ENCODE results near the gene ATP8B2.
"Not testable (repeated sequence)": the region's sequence is repeated elsewhere in the genome, so short reads cannot be mapped to it uniquely, and the experiment has no call there.

ATP8B2 gene

DNA sequence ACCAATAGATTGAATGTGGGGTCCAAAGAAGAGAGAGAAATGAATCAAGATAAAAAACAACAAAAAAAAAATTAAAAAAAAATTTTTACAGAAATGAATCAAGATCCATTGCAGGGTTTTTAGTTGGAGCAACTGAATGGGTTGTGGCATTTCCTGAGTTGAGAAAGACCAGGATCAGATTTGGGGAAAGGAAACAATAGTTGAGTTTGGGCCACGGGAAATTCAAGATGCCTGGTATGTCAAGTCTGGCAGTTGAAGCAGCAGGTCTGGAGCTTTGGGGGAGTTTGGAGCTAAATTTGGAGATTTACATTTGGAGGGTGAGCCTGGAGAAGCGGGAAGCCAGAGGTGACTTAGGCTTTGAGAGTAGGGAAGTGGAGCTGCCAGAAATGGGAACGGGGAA lies 22.6 kb downstream of the ATP8B2 start:
- no peak for DNase-seq

DNA sequence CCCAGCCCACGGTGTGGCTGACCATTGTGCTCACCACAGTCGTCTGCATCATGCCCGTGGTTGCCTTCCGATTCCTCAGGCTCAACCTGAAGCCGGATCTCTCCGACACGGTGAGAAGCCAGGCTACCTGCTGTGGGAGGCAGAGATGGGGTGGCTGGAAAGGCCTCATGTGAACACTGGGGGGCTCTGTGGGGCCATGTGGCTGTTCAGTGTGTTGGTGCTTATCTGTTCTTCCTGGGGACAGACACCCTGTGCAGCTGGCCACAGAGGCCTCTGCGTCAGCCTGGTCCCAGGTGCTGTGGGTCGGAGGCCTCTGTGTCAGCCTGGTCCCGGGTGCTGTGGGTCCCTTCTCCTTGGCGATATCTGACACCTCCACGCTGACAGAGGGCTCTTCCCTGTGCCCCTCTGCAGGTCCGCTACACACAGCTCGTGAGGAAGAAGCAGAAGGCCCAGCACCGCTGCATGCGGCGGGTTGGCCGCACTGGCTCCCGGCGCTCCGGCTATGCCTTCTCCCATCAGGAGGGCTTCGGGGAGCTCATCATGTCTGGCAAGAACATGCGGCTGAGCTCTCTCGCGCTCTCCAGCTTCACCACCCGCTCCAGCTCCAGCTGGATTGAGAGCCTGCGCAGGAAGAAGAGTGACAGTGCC lies 23.2 kb downstream of the ATP8B2 start:
- DNase-seq = peak; percentile 71

DNA sequence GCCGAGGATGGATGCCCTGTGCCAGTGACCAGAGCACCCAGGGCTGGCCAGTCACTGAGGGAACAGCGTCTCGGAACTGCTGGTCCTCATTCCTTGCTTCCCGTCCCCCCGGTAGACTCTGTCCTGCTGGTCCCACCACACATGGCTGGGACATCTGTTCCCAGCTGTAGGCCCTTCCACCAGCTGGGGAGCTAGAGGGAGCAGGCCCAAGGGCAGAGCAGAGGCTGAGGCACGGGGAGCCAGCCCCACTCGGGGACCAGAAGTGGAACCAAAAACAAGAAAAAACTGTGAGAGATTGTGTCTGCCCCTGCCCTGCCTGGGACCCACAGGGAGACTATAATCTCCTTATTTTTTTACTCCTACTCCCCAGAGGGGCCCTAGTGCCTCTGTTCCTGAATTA lies 23.8 kb downstream of the ATP8B2 start:
- DNase-seq = no peak

GRCh38 chr1:154350383-154350782 lies 25.1 kb downstream of the ATP8B2 start:
- no peak for DNase-seq

GRCh38 chr1:154351363-154352068 lies 26.2 kb downstream of the ATP8B2 start:
- no peak for DNase-seq

DNA sequence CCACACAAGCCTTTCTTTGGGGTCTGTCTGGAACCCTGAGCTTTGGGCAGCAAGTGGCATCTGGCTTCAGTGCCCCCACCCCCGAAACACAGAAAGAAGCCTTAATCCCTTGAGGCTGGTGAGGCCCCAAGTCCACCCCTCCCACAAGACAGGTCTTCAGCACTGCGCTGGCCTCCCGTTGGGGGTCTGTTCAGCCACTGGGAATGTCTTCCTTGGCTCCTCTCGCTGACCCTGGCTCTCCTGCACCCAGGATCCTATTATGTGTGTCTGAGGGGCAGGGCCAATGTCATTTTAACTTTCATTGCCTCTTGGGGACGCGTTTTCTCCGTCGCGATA lies 26.9 kb downstream of the ATP8B2 start:
- DNase-seq = no peak

DNA sequence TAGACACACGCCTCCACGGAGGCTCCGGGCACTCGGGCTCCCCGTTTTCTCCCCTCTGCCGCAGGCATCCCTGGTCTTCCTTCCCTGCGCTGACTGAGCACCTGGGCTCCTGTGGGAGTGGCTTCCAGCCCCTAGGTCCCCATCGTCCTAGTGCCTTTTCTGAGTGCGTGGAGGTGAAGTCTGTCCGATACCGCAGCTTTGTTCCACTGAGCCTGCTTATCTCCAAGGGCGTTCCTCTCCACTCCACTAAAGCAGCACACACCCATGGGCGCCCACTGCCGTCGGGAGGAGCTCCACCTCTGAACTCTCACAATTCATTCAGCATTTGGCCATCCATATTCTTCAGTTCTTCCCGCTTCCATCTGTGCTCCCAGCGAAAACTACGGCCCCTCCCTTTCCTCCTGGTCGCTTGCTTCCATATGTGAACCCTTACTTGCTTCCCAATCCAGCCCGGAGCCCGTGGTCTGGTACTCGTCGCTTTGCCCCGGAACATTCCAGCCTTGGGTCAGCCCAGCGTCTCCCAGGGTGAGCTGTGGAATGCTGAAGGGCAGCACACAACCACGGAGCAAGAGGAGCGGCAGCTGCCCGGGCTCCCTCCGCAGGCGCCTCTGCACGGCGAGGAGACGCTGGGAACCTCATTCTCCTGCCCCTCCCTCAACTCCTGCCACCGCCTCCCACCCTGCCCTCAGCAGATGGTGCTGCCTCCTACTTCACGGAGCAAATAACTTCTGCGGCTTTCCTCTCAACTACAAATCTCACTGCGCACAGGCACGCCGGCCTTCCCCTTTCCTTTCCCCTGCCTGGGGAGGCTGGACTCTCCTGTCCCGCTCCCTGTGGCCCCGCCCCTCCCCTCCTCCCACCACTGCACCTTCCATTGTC lies 27.5 kb downstream of the ATP8B2 start:
- peak; percentile 91 for DNase-seq

GRCh38 chr1:154353460-154353904 lies 28.2 kb downstream of the ATP8B2 start:
- DNase-seq = peak; percentile 77

DNA sequence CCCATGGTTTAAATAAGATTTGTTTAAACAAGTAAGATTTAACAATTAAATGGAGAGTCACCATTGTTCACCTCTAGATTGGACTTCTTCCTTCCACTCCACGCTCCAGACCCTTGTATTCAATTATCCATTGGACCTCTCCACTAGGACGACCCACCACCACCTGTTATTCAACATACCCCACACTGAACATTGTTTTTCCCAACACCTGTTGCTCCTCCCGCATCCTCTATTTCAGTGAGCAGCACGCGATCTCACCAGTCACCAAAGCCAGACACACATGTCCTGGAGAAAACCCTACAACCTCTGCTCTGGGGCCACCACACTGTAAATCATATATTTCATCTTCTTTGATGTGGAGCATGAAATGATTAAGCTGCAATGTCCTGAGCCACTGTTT lies 28.6 kb downstream of the ATP8B2 start:
- DNase-seq = no peak

GRCh38 chr1:154358519-154358918 lies 33.2 kb downstream of the ATP8B2 start:
- DNase-seq = no peak

DNA sequence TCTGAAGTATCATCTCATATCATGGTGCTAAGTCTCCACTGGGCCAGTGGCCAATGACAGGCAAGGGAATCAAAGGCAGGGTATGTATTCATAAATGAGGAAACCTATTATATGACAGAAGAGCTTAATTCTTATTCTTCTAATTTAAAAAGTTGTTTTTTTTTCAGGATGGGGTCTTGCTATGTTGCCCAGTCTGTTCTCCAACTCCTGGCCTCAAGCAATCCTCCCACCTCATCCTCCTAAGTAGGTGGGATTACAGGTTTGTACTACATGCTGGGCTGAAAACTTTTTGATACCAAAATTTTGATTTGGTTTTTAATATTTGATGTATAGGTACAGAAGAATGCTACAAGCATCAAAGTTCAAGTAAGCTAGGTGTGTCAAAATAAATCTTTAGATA lies 35.0 kb downstream of the ATP8B2 start:
- no peak for DNase-seq

DNA sequence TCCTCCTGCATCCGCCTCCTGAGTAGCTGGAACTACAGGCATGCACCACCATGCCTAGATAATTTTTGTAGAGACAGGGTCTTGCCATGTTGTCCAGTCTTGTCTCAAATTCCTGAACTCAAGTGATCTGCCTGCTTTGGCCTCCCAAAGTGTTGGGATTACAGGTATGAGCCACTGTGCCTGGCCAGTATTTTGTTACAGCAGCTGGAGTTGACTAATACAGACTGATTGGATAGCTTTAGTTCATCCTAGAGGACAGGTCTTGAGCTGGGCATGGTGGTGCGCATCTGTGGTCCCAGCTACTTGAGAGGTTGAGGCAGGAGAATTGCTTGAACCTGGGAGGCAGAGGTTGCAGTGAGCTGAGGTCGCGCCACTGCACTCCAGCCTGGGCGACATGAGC lies 35.6 kb downstream of the ATP8B2 start:
- DNase-seq = not testable (repeated sequence)

GRCh38 chr1:154361357-154361756 lies 36.0 kb downstream of the ATP8B2 start:
- no peak for DNase-seq

DNA sequence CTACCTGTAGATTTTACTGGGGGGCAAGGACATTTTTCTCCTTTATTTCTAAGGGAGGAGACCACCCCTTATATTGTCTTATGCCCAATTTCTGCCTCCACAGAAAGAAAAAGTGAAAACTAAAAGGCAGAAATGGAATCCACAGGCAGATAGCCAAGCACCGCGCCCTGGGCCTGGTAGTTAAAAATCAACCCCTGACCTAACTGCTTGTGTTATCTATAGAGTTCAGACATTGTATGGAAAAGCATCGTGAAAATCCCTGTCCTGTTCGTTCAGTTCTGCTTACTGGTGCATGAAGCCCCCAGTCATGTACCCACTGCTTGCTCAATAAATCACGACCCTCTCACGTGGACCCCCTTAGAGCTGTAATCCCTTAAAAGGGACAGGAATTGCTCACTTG lies 46.1 kb downstream of the ATP8B2 start:
- peak; percentile 77 for DNase-seq

GRCh38 chr1:154373777-154374357 lies 48.5 kb downstream of the ATP8B2 start:
- not testable (repeated sequence) for DNase-seq

DNA sequence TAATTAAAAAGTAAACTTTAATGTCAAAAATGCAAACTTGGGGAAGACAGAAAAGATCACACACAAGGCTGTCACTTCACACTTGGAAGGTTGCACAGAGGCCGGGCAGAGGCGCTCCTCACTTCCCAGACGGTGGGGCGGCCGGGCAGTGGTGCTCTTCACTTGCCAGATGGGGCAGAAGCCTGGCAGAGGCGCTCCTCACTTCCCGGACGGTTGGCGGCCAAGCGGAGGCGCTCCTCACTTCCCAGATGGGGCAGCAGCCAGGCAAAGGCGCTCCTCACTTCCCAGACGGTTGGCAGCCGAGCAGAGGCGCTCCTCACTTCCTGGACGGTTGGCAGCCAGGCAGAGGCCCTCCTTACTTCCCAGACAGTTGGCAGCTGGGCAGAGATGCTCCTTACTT lies 54.0 kb downstream of the ATP8B2 start:
- no peak for DNase-seq

- DNase-seq = peak; percentile 96
Measured at GRCh38 chr1:154384650-154385489, 59.5 kb downstream of the ATP8B2 start.

DNA sequence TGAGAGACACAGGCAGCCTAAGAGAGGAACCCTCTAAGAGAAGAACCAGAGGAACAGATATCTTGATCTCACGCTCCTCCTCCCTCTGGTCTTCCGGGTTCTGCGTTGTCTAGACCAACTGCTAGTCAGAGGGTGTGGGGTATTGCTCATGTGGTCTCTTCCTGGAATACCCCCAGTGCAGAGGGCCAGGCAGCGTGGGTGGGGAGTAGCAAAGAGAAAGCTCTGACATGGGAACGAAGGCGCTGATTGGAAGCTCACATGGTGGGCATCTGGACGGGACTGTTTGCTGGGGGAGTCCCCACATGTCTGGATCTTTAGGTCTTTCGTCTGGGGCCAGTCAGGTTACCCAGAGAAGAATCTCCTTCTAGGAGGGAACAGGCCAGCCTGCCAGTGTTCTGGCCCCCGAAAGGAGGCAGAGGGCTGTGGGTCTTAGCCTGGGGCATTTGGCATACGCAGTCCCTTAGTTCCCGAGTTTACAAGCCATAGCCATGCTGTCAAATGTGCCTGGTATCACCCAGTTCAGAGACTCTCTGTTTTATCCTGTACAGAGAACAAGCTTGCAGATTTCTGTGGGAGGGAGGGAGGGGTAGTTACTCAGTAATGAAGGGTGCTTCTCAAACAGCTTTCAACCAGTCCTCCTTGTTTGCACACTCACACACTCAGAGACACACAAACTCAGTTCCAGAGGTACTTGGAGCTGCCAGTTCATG lies 61.5 kb downstream of the ATP8B2 start:
- peak; percentile 81 for DNase-seq

- no peak for DNase-seq
Measured at GRCh38 chr1:154391086-154391770, 65.9 kb downstream of the ATP8B2 start.

- no peak for DNase-seq
Measured at GRCh38 chr1:154398141-154398540, 72.8 kb downstream of the ATP8B2 start.

DNA sequence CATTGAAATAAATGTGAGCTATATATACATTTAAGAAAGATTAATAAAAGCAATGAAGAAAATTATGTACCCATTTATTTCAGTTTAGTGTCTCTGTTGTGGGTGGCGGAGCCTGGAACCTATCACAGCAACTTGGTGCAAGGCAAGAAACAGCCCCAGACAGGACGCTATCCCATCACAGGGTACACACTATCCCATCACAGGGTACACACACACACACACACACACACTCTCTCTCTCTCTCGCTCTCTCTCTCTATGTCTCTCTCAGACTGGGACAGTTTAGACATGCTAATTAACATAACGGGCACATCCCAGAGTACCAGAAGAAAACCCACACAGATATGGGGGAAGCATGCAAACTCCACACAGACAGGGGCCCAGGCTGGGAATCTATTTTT lies 73.4 kb downstream of the ATP8B2 start:
- no peak for DNase-seq

Measured in hematopoietic multipotent progenitor cell treated with erythropoietin and hydrocortisone succinate and interleukin-3 and kit ligand, for 8 days (in vitro differentiated cells).